ENCODE results near the gene PISD.
"Not testable (repeated sequence)": the region's sequence is repeated elsewhere in the genome, so short reads cannot be mapped to it uniquely, and the experiment has no call there.

PISD gene

GRCh38 chr22:31661851-31662667 lies at the start of gene PISD:
PISD (minus strand) TSS chr22:31662215; CDS start chr22:31662208, 7 bp downstream.
- Histone ChIP-seq H3K9me3 (ENCODE audit: insufficient read depth, low read depth, low read length) (no peaks in the 10 kb centered on the region), H3K27me3 (ENCODE audit: insufficient read depth, low read length) (no peaks in the 10 kb centered on the region), H3K36me3 (ENCODE audit: insufficient read depth, low read depth, low read length) (no peaks in the 10 kb centered on the region), H3K9ac (ENCODE audit: low read depth, low read length) (peak within 1 kb of the TSS; percentile 86), H3K4me3 (ENCODE audit: low read length) (peak within 1 kb of the TSS; percentile 94), H3K4me1 (ENCODE audit: insufficient read depth, low read length) (0 out of 2 replicates have a peak, but pooled peaks cover 3% of the 10 kb centered on the region), H3K27ac (ENCODE audit: low read length) (peak within 1 kb of the TSS; percentile 15)

GRCh38 chr22:31711226-31711625 lies 49.2 kb upstream of the PISD start:
- peaks cover 66% of the 10 kb centered on the region for H3K36me3 ChIP-seq (ENCODE audit: insufficient read depth, low read depth, low read length)
- not testable (repeated sequence) for H3K9me3 ChIP-seq (ENCODE audit: insufficient read depth, low read depth, low read length); H3K27me3 ChIP-seq (ENCODE audit: insufficient read depth, low read length); H3K9ac ChIP-seq (ENCODE audit: low read depth, low read length); H3K4me3 ChIP-seq (ENCODE audit: low read length); H3K4me1 ChIP-seq (ENCODE audit: insufficient read depth, low read length); H3K27ac ChIP-seq (ENCODE audit: low read length)

- Histone ChIP-seq H3K4me3 (ENCODE audit: low read length) (no peak overlapping the region), H3K27ac (ENCODE audit: low read length) (no peak overlapping the region), H3K27me3 (ENCODE audit: insufficient read depth, low read length) (no peaks in the 10 kb centered on the region), H3K9me3 (ENCODE audit: insufficient read depth, low read depth, low read length) (no peaks in the 10 kb centered on the region), H3K36me3 (ENCODE audit: insufficient read depth, low read depth, low read length) (peaks cover 54% of the 10 kb centered on the region), H3K4me1 (ENCODE audit: insufficient read depth, low read length) (no peaks in the 10 kb centered on the region), H3K9ac (ENCODE audit: low read depth, low read length) (no peak overlapping the region)
Measured at GRCh38 chr22:31707519-31707918, 45.5 kb upstream of the PISD start.

- peaks cover 82% of the 10 kb centered on the region for H3K36me3 ChIP-seq (ENCODE audit: insufficient read depth, low read depth, low read length)
Measured at GRCh38 chr22:31695423-31695822, 33.4 kb upstream of the PISD start.

GRCh38 chr22:31694046-31694445 lies 32.0 kb upstream of the PISD start:
- H3K9me3 ChIP-seq (ENCODE audit: insufficient read depth, low read depth, low read length); H3K4me1 ChIP-seq (ENCODE audit: insufficient read depth, low read length); H3K4me3 ChIP-seq (ENCODE audit: low read length); H3K27ac ChIP-seq (ENCODE audit: low read length); H3K27me3 ChIP-seq (ENCODE audit: insufficient read depth, low read length); H3K9ac ChIP-seq (ENCODE audit: low read depth, low read length): not testable (repeated sequence)
- H3K36me3 ChIP-seq (ENCODE audit: insufficient read depth, low read depth, low read length), result peaks cover 69% of the 10 kb centered on the region

More at GRCh38 chr22:31695423-31695822, 33.4 kb upstream of the PISD start:
- no peaks in the 10 kb centered on the region for H3K4me1 ChIP-seq (ENCODE audit: insufficient read depth, low read length)
- no peak overlapping the region for H3K4me3 ChIP-seq (ENCODE audit: low read length)
- H3K27ac ChIP-seq (ENCODE audit: low read length), result no peak overlapping the region
- no peaks in the 10 kb centered on the region for H3K9me3 ChIP-seq (ENCODE audit: insufficient read depth, low read depth, low read length)
- H3K9ac ChIP-seq (ENCODE audit: low read depth, low read length), result no peak overlapping the region
- no peaks in the 10 kb centered on the region for H3K27me3 ChIP-seq (ENCODE audit: insufficient read depth, low read length)

GRCh38 chr22:31692186-31692886 lies 30.3 kb upstream of the PISD start:
- Histone ChIP-seq H3K9ac (ENCODE audit: low read depth, low read length) (no peak overlapping the region), H3K4me1 (ENCODE audit: insufficient read depth, low read length) (no peaks in the 10 kb centered on the region), H3K27me3 (ENCODE audit: insufficient read depth, low read length) (no peaks in the 10 kb centered on the region), H3K4me3 (ENCODE audit: low read length) (no peak overlapping the region), H3K27ac (ENCODE audit: low read length) (no peak overlapping the region), H3K36me3 (ENCODE audit: insufficient read depth, low read depth, low read length) (peaks cover 64% of the 10 kb centered on the region), H3K9me3 (ENCODE audit: insufficient read depth, low read depth, low read length) (no peaks in the 10 kb centered on the region)

GRCh38 chr22:31691408-31691807 lies 29.4 kb upstream of the PISD start:
- no peak overlapping the region for H3K27ac ChIP-seq (ENCODE audit: low read length)
- peaks cover 64% of the 10 kb centered on the region for H3K36me3 ChIP-seq (ENCODE audit: insufficient read depth, low read depth, low read length)
- H3K4me1 ChIP-seq (ENCODE audit: insufficient read depth, low read length), result no peaks in the 10 kb centered on the region
- H3K9me3 ChIP-seq (ENCODE audit: insufficient read depth, low read depth, low read length), result no peaks in the 10 kb centered on the region
- H3K27me3 ChIP-seq (ENCODE audit: insufficient read depth, low read length), result no peaks in the 10 kb centered on the region
- no peak overlapping the region for H3K9ac ChIP-seq (ENCODE audit: low read depth, low read length)
- no peak overlapping the region for H3K4me3 ChIP-seq (ENCODE audit: low read length)

GRCh38 chr22:31683181-31684105 lies 21.4 kb upstream of the PISD start:
- no peaks in the 10 kb centered on the region for H3K4me1 ChIP-seq (ENCODE audit: insufficient read depth, low read length)
- peaks cover 52% of the 10 kb centered on the region for H3K36me3 ChIP-seq (ENCODE audit: insufficient read depth, low read depth, low read length)
- H3K4me3 ChIP-seq (ENCODE audit: low read length), result no peak overlapping the region
- H3K9ac ChIP-seq (ENCODE audit: low read depth, low read length), result no peak overlapping the region
- H3K27me3 ChIP-seq (ENCODE audit: insufficient read depth, low read length), result no peaks in the 10 kb centered on the region
- H3K27ac ChIP-seq (ENCODE audit: low read length), result no peak overlapping the region
- H3K9me3 ChIP-seq (ENCODE audit: insufficient read depth, low read depth, low read length), result no peaks in the 10 kb centered on the region

GRCh38 chr22:31682751-31683150 lies 20.7 kb upstream of the PISD start:
- no peak overlapping the region for H3K27ac ChIP-seq (ENCODE audit: low read length)

GRCh38 chr22:31681349-31682345 lies 19.6 kb upstream of the PISD start:
- Histone ChIP-seq H3K36me3 (ENCODE audit: insufficient read depth, low read depth, low read length) (peaks cover 37% of the 10 kb centered on the region), H3K4me3 (ENCODE audit: low read length) (no peak overlapping the region), H3K27ac (ENCODE audit: low read length) (no peak overlapping the region), H3K9me3 (ENCODE audit: insufficient read depth, low read depth, low read length) (no peaks in the 10 kb centered on the region), H3K4me1 (ENCODE audit: insufficient read depth, low read length) (no peaks in the 10 kb centered on the region; the same call in 1 of the 2 replicates), H3K9ac (ENCODE audit: low read depth, low read length) (no peak overlapping the region), H3K27me3 (ENCODE audit: insufficient read depth, low read length) (no peaks in the 10 kb centered on the region)

More at GRCh38 chr22:31682751-31683150, 20.7 kb upstream of the PISD start:
- Histone ChIP-seq H3K4me1 (ENCODE audit: insufficient read depth, low read length) (no peaks in the 10 kb centered on the region), H3K27me3 (ENCODE audit: insufficient read depth, low read length) (no peaks in the 10 kb centered on the region), H3K9me3 (ENCODE audit: insufficient read depth, low read depth, low read length) (no peaks in the 10 kb centered on the region), H3K9ac (ENCODE audit: low read depth, low read length) (no peak overlapping the region), H3K4me3 (ENCODE audit: low read length) (no peak overlapping the region), H3K36me3 (ENCODE audit: insufficient read depth, low read depth, low read length) (peaks cover 46% of the 10 kb centered on the region)
